GM04504 (cell line): ENCODE data around the gene RNF144A.
A peak's percentile ranks its signal among the peaks of the same experiment; 100 is the strongest.

Source experiments
- DNase-seq: peaks from one replicate; pipeline ENCODE4 v3.0.0-alpha.2; 2012; ENCODE audit warnings: low read depth

Gene RNF144A

GRCh38 chr2:6947929-6948676 is 30.9 kb downstream of the RNF144A start:
- DNase-seq: no peak

GRCh38 chr2:6948677-6949351 is 31.6 kb downstream of the RNF144A start:
- DNase-seq: no peak

- DNase-seq: no peak
Observed at GRCh38 chr2:6951046-6951445, 33.8 kb downstream of the RNF144A start.

- DNase-seq: no peak
Observed at GRCh38 chr2:6952101-6952500, 34.9 kb downstream of the RNF144A start.

- DNase-seq: no peak
Observed at GRCh38 chr2:6954586-6954985, 37.4 kb downstream of the RNF144A start.

GRCh38 chr2:6955511-6956136 is 38.4 kb downstream of the RNF144A start:
- DNase-seq: no peak

- no peak for DNase-seq
Observed at GRCh38 chr2:6956566-6956965, 39.4 kb downstream of the RNF144A start.

- no peak for DNase-seq
Observed at GRCh38 chr2:6957031-6957714, 40.0 kb downstream of the RNF144A start.

- DNase-seq: no peak
Observed at GRCh38 chr2:6957910-6958615, 40.9 kb downstream of the RNF144A start.

- DNase-seq: no peak
Observed at GRCh38 chr2:6958616-6959235, 41.5 kb downstream of the RNF144A start.

GRCh38 chr2:6959751-6960150 is 42.5 kb downstream of the RNF144A start:
- no peak for DNase-seq

GRCh38 chr2:6960659-6961058 is 43.4 kb downstream of the RNF144A start:
- peak; percentile 25 for DNase-seq

- no peak for DNase-seq
Observed at GRCh38 chr2:6963727-6964126, 46.5 kb downstream of the RNF144A start.

- no peak for DNase-seq
Observed at GRCh38 chr2:6965071-6965795, 48.0 kb downstream of the RNF144A start.

- no peak for DNase-seq
Observed at GRCh38 chr2:6966446-6966940, 49.3 kb downstream of the RNF144A start.

GRCh38 chr2:6967301-6967700 is 50.1 kb downstream of the RNF144A start:
- DNase-seq: no peak

GRCh38 chr2:6968319-6969100 is 51.3 kb downstream of the RNF144A start:
- no peak for DNase-seq

GRCh38 chr2:6970551-6970950 is 53.3 kb downstream of the RNF144A start:
- no peak for DNase-seq

GRCh38 chr2:6970976-6971480 is 53.8 kb downstream of the RNF144A start:
- DNase-seq: no peak

- no peak for DNase-seq
Observed at GRCh38 chr2:6971502-6971901, 54.3 kb downstream of the RNF144A start.
